Breast epithelium (tissue), 4 donors: ENCODE measurements around the gene CDC42EP1. TPM values are rescaled to one million over a fixed set of nuclear protein-coding genes. Genes with fewer than 3 reads are reported as not detected.
A peak's percentile ranks its signal among the peaks of the same experiment; 100 is the strongest.
"Not testable (repeated sequence)": the region's sequence is repeated elsewhere in the genome, so short reads cannot be mapped to it uniquely, and the experiment has no call there.

Source experiments
- DNase-seq, 2 donors: peaks; one replicate each; pipeline ENCODE4 v3.0.0-alpha.2; 2019; ENCODE audit warnings: low spot score in 2 of 2
- H3K27ac ChIP-seq, 2 donors: fragments of 200-600 bp; sonication (generic) in 1 of 2; one replicate each; pipeline ENCODE4 v1.5.1; 2016 to 2019; ENCODE audit warnings: mild to moderate bottlenecking in 1 of 2
- H3K27me3 ChIP-seq, 2 donors: fragments of 200-600 bp; sonication (generic) in 1 of 2; one replicate each; pipeline versions ENCODE4 v1.5.1 to v1.6.0; 2017 to 2019; ENCODE audit warnings: control low read depth in 1 of 2, mild to moderate bottlenecking in 1 of 2
- H3K36me3 ChIP-seq: fragments of 200-600 bp; one replicate; pipeline ENCODE4 v1.5.1; 2019
- H3K4me1 ChIP-seq, 2 donors: fragments of 200-600 bp; sonication (generic); one replicate each; pipeline ENCODE4 v1.5.1; 2016 to 2019; ENCODE audit warnings: control low read depth in 1 of 2
- H3K4me3 ChIP-seq, 3 donors: fragments of 200-600 bp; sonication (generic); 1 replicate in 2 of 3; 2 replicates in 1 of 3; pipeline ENCODE4 v1.5.1; 2016 to 2019; ENCODE audit warnings: mild to moderate bottlenecking in 3 of 3, moderate library complexity in 2 of 3
- H3K9me3 ChIP-seq, 2 donors: fragments of 200-600 bp; sonication (generic) in 1 of 2; one replicate each; pipeline ENCODE4 v1.5.1; 2016 to 2019; ENCODE audit warnings: control low read depth in 1 of 2
- CTCF ChIP-seq, 3 donors: fragments of 450-650 bp; IDR thresholded peaks; one replicate each; pipeline ENCODE4 v1.5.1; 2016 to 2017; ENCODE audit warnings: antibody characterized with exemption in 3 of 3, mild to moderate bottlenecking in 3 of 3, moderate library complexity in 3 of 3
- POLR2A ChIP-seq: fragments of 450-650 bp; IDR thresholded peaks from one replicate; pipeline ENCODE4 v1.6.1; 2016; ENCODE audit warnings: antibody characterized with exemption, mild to moderate bottlenecking, moderate library complexity
- POLR2AphosphoS5 ChIP-seq, 3 donors: sonication (generic); formaldehyde crosslinking; IDR thresholded peaks; one replicate each; pipeline ENCODE4 v1.6.1; 2017; ENCODE audit warnings: antibody characterized with exemption in 3 of 3
- intact Hi-C: fragments of 100-400 bp; cut with DNase I; formaldehyde crosslinking; loops from one replicate; pipeline ENCODE4 v1.15.1; 2023; ENCODE audit warnings: low total_unique reads
- total RNA-seq, 3 donors: library from RNA; depleted of rRNA; stranded (reverse); fragments of >200 nt; gene quantifications; one replicate each; pipeline ENCODE4 v1.1.0, GENCODE V29; 2016

Gene CDC42EP1
- total RNA-seq, 3 donors from 2014 or later = 13.8 to 43.0 (median 29.8) TPM

GRCh38 chr22:37599153-37599552 is 38.9 kb downstream of the CDC42EP1 start:
- intact Hi-C loops = loop anchor here (10.0 kb wide), 1 partner anchor 54 kb away; no protein-coding TSS in a partner anchor
- Histone ChIP-seq H3K27ac (peak overlapping the region in 1 of 2 donors; percentile 60), H3K9me3 (no peaks in the 10 kb centered on the region), H3K36me3 (no peaks in the 10 kb centered on the region), H3K4me3 (no peak overlapping the region), H3K27me3 (no peaks in the 10 kb centered on the region), H3K4me1 (no peaks in the 10 kb centered on the region)
- TF ChIP-seq CTCF (IDR thresholded peaks at IDR 0.05) (no peak), POLR2AphosphoS5 (IDR thresholded peaks at IDR 0.05) (no peak), POLR2A (no peak)
- peak in 1 of 2 donors; percentile 70 for DNase-seq

GRCh38 chr22:37601203-37601539 is 40.9 kb downstream of the CDC42EP1 start:
- H3K4me3 ChIP-seq = no peak overlapping the region
- H3K9me3 ChIP-seq = no peaks in the 10 kb centered on the region
- H3K27me3 ChIP-seq = no peaks in the 10 kb centered on the region
- intact Hi-C loops = no loop called here
- peak overlapping the region; percentile 60 to 73 for H3K27ac ChIP-seq
- no peak for DNase-seq
- H3K36me3 ChIP-seq = no peaks in the 10 kb centered on the region
- H3K4me1 ChIP-seq = no peaks in the 10 kb centered on the region
- TF ChIP-seq POLR2A (no peak), CTCF (IDR thresholded peaks at IDR 0.05) (no peak), POLR2AphosphoS5 (IDR thresholded peaks at IDR 0.05) (no peak)

GRCh38 chr22:37601540-37602442 is 41.5 kb downstream of the CDC42EP1 start:
- no peaks in the 10 kb centered on the region for H3K9me3 ChIP-seq
- no peaks in the 10 kb centered on the region for H3K27me3 ChIP-seq
- DNase-seq = peak; percentile 67
- TF ChIP-seq CTCF (IDR thresholded peaks at IDR 0.05) = no peak
- no peak for TF ChIP-seq POLR2A
- TF ChIP-seq POLR2AphosphoS5 (IDR thresholded peaks at IDR 0.05) = no peak
- H3K27ac ChIP-seq = peak overlapping the region; percentile 60 to 73
- H3K36me3 ChIP-seq = no peaks in the 10 kb centered on the region
- intact Hi-C loops = no loop called here
- H3K4me3 ChIP-seq = no peak overlapping the region
- no peaks in the 10 kb centered on the region for H3K4me1 ChIP-seq

- DNase-seq, H3K27ac ChIP-seq, H3K9me3 ChIP-seq, H3K27me3 ChIP-seq, intact Hi-C loops, H3K4me1 ChIP-seq, H3K36me3 ChIP-seq, H3K4me3 ChIP-seq: not testable (repeated sequence)
Measured at GRCh38 chr22:37602546-37603277, 42.4 kb downstream of the CDC42EP1 start.

GRCh38 chr22:37604074-37604473 is 43.8 kb downstream of the CDC42EP1 start:
- TF ChIP-seq POLR2A (no peak), CTCF (IDR thresholded peaks at IDR 0.05) (no peak), POLR2AphosphoS5 (IDR thresholded peaks at IDR 0.05) (no peak)
- Histone ChIP-seq H3K4me3 (no peak overlapping the region), H3K36me3 (no peaks in the 10 kb centered on the region), H3K27me3 (no peaks in the 10 kb centered on the region), H3K4me1 (no peaks in the 10 kb centered on the region), H3K9me3 (no peaks in the 10 kb centered on the region), H3K27ac (no peak overlapping the region)
- intact Hi-C loops = no loop called here
- no peak for DNase-seq
